GM18520 (cell line): Measurements from ENCODE around the gene PRR23B.

ENCODE experiments used
- ATAC-seq: cut with Tn5 transposase; IDR thresholded peaks from one replicate; pipeline ENCODE4 v1.9.1; 2021; ENCODE audit not compliant: unreplicated experiment

PRR23B gene

DNA sequence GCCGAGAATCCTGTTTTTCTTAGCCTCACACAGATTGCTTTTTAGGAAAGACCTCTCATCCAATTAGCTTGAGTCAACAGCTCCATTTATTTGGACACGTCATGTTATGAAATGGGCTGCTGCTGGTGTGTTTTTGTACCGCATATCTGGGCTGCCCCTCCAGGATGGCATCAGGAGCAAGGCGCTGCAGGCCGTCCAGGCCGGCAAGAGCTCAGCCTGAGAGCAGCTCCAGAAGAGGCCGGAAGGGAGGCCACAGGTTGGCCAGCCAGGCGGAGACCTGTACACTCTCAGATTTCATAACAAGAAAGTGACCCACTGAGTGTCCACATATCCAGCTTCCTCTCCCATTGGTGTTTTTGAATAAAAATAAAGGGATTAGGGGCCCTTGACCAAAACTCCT, 45.4 kb downstream of the PRR23B start:
- ATAC-seq = no peak

- no peak for ATAC-seq
Observed at GRCh38 chr3:138974462-138974861, 46.3 kb downstream of the PRR23B start.

- no peak for ATAC-seq
Observed at GRCh38 chr3:138972941-138973340, 47.8 kb downstream of the PRR23B start.

GRCh38 chr3:138971766-138972320, 48.9 kb downstream of the PRR23B start:
- ATAC-seq = no peak
